Psoas muscle (tissue), 8 donors: ENCODE results near the gene SDC1. TPM values are rescaled to one million over a fixed set of nuclear protein-coding genes. Genes with fewer than 3 reads are reported as not detected.

Source experiments
- ATAC-seq, 4 donors: fragments of 200-7000 bp; cut with Tn5 transposase; one replicate each; pipeline ENCODE4 v1.9.1; 2020; ENCODE audit warnings: moderate library complexity in 3 of 4, mild to moderate bottlenecking in 2 of 4
- DNase-seq, 2 donors: peaks; one replicate each; pipeline ENCODE4 v3.0.0-alpha.2; 2020
- H3K27ac ChIP-seq: fragments of 200-600 bp; one replicate; pipeline ENCODE4 v1.8.0; 2022
- H3K27me3 ChIP-seq, 3 donors: fragments of 200-600 bp in 1 of 3; one replicate each; pipeline versions ENCODE4 v1.6.1 to v1.8.0; 2013 to 2022; ENCODE audit warnings: low read length in 2 of 3, mild to moderate bottlenecking in 2 of 3, moderate library complexity in 1 of 3; ENCODE audit not compliant: insufficient read depth in 3 of 3
- H3K36me3 ChIP-seq, 2 donors: fragments of 200-600 bp in 1 of 2; one replicate each; pipeline versions ENCODE4 v1.6.1 to v1.8.0; 2013 to 2022; ENCODE audit warnings: low read depth in 1 of 2, mild to moderate bottlenecking in 1 of 2, moderate library complexity in 1 of 2; ENCODE audit not compliant: insufficient read depth in 1 of 2
- H3K4me1 ChIP-seq: fragments of 200-600 bp; one replicate; pipeline ENCODE4 v1.8.0; 2022
- H3K4me3 ChIP-seq: fragments of 200-600 bp; one replicate; pipeline ENCODE4 v1.8.0; 2022; ENCODE audit warnings: mild to moderate bottlenecking
- H3K9me3 ChIP-seq: fragments of 200-600 bp; one replicate; pipeline ENCODE4 v1.8.0; 2022
- WGBS, 3 donors: extraction: QIAGEN DNeasy Blood & Tissue Kit; methylation state at CpG; one replicate each; pipeline versions ENCODE4 v1.1.6 to v1.1.7; 2013; 5-methylcytosine and 5-hydroxymethylcytosine counted together
- intact Hi-C, 2 donors: fragments of 100-400 bp; cut with DNase I; formaldehyde crosslinking; loops; one replicate each; pipeline versions ENCODE4 v1.11.0 to v1.14.2; 2022
- polyA plus RNA-seq, 3 donors: library from polyadenylated mRNA; stranded (reverse); fragments of 200-250 nt; gene quantifications; one replicate each; pipeline ENCODE4 v1.2.3, GENCODE V29; 2013
- total RNA-seq, 4 donors: library from RNA; stranded (reverse); fragmentation: NEBNext Ultra II Directional in 2 of 4; extraction: Animal tissue kit (Norgen Biotek cat#: 25700) in 2 of 4; gene quantifications; one replicate each; pipeline versions ENCODE4 v1.2.1 to v1.2.4, GENCODE V29; 2021 to 2023
- TF ChIP-seq, protein P1 (sequence below): fragments of 200-600 bp; IDR thresholded peaks from one replicate; pipeline ENCODE4 v1.8.0; 2022; ENCODE audit warnings: antibody characterized with exemption
- donor health status: healthy with polysubstance abuse.
- donor health status: DM: no; HTN: no; CAD: no; lungs with moderate emphysema.
- donor health status: Bipolar disorder and iron deficiency.
- donor health status: healthy.
- donor health status: DM: yes; HTN: yes; CAD: no.
- donor health status: DM: no; HTN: no; CAD: no.
- donor health status: DM: no; HTN: no; CAD: no.
- donor health status: DM: yes; HTN: yes; CAD: no.

Gene SDC1
- total and polyA plus RNA-seq, 7 donors = 0.07 to 0.38 (median 0.11) TPM; not detected in 1

- no peaks in the 10 kb centered on the region for H3K4me1 ChIP-seq
- H3K27ac ChIP-seq = no peak overlapping the region
- 77 to 80% (median 77%) methylated on average over 2 of the region's 2 CpGs for WGBS, 3 donors
- DNase-seq = no peak
- no peak overlapping the region for H3K4me3 ChIP-seq
- no peaks in the 10 kb centered on the region for H3K9me3 ChIP-seq
- no peaks in the 10 kb centered on the region for H3K27me3 ChIP-seq
- ATAC-seq = no peak
- TF ChIP-seq, protein P1, sequence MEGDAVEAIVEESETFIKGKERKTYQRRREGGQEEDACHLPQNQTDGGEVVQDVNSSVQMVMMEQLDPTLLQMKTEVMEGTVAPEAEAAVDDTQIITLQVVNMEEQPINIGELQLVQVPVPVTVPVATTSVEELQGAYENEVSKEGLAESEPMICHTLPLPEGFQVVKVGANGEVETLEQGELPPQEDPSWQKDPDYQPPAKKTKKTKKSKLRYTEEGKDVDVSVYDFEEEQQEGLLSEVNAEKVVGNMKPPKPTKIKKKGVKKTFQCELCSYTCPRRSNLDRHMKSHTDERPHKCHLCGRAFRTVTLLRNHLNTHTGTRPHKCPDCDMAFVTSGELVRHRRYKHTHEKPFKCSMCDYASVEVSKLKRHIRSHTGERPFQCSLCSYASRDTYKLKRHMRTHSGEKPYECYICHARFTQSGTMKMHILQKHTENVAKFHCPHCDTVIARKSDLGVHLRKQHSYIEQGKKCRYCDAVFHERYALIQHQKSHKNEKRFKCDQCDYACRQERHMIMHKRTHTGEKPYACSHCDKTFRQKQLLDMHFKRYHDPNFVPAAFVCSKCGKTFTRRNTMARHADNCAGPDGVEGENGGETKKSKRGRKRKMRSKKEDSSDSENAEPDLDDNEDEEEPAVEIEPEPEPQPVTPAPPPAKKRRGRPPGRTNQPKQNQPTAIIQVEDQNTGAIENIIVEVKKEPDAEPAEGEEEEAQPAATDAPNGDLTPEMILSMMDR = no peak
- H3K36me3 ChIP-seq = no peaks in the 10 kb centered on the region
- intact Hi-C loops = no loop called here
Measured at GRCh38 chr2:20188201-20188600, 36.7 kb downstream of the SDC1 start.

DNA sequence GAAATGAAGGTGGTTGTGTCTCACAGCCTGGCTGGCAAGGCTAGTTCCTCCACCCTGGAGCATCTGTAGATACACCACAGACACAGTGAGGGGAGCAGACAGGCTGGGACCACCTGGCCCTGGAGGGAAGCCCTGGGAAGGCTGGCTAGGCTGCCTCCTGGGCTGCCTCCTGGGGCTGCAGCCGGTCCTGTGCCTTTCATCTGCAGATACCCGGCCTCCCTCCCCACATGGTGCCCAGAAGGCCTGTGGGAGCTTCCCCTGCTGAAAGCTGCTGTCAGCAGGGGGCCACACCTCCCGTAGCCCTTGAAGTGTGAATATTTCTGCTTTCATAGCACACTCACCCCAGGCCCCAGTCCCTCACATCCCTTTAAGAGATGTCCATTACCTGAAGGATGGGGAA is 37.6 kb downstream of the SDC1 start:
- DNase-seq (no peak), ATAC-seq (no peak)
- TF ChIP-seq, protein P1 = no peak
- no peak overlapping the region for H3K27ac ChIP-seq
- no peaks in the 10 kb centered on the region for H3K27me3 ChIP-seq
- H3K4me3 ChIP-seq = no peak overlapping the region
- no peaks in the 10 kb centered on the region for H3K36me3 ChIP-seq
- H3K4me1 ChIP-seq = no peaks in the 10 kb centered on the region
- intact Hi-C loops = no loop called here
- H3K9me3 ChIP-seq = no peaks in the 10 kb centered on the region
- 62 to 80% (median 70%) methylated on average over 3 of the region's 3 CpGs for WGBS, 3 donors

- intact Hi-C loops = no loop called here
- no peak overlapping the region for H3K4me3 ChIP-seq
- ATAC-seq = no peak
- H3K27ac ChIP-seq = no peak overlapping the region
- WGBS, 3 donors = 74 to 85% (median 75%) methylated on average over 4 of the region's 4 CpGs
- H3K9me3 ChIP-seq = no peaks in the 10 kb centered on the region
- no peaks in the 10 kb centered on the region for H3K27me3 ChIP-seq
- H3K4me1 ChIP-seq = no peaks in the 10 kb centered on the region
- H3K36me3 ChIP-seq = no peaks in the 10 kb centered on the region
- TF ChIP-seq, protein P1 = no peak
- no peak for DNase-seq
Measured at GRCh38 chr2:20186855-20187187, 38.1 kb downstream of the SDC1 start.

GRCh38 chr2:20186078-20186854 is 38.7 kb downstream of the SDC1 start:
- Histone ChIP-seq H3K4me1 (no peaks in the 10 kb centered on the region), H3K27ac (no peak overlapping the region), H3K27me3 (no peaks in the 10 kb centered on the region), H3K9me3 (no peaks in the 10 kb centered on the region), H3K4me3 (no peak overlapping the region), H3K36me3 (no peaks in the 10 kb centered on the region)
- 86 to 90% (median 88%) methylated on average over 13 of the region's 13 CpGs for WGBS, 3 donors
- DNase-seq (no peak), ATAC-seq (peak in 1 of 4 donors; percentile 32)
- TF ChIP-seq, protein P1 = no peak
- intact Hi-C loops = no loop called here
